GM04504 (cell line): ENCODE results near the gene ACO2.
"Not testable (repeated sequence)": the region's sequence is repeated elsewhere in the genome, so short reads cannot be mapped to it uniquely, and the experiment has no call there.

Source experiments
- DNase-seq: peaks from one replicate; pipeline ENCODE4 v3.0.0-alpha.2; 2012; ENCODE audit warnings: low read depth

Gene ACO2

GRCh38 chr22:41448189-41448808 is 20.6 kb upstream of the ACO2 start:
- DNase-seq, result peak; percentile 99

- DNase-seq, result no peak
Observed at GRCh38 chr22:41458161-41458728, 10.7 kb upstream of the ACO2 start.

- DNase-seq, result no peak
Observed at GRCh38 chr22:41459431-41459830, 9.5 kb upstream of the ACO2 start.

- DNase-seq, result not testable (repeated sequence)
Observed at GRCh38 chr22:41460071-41460470, 8.8 kb upstream of the ACO2 start.

- DNase-seq, result no peak
Observed at GRCh38 chr22:41461901-41462300, 7.0 kb upstream of the ACO2 start.

- DNase-seq, result no peak
Observed at GRCh38 chr22:41469218-41469851, 418 bp downstream of the ACO2 start.

GRCh38 chr22:41470886-41471285 is 2.0 kb downstream of the ACO2 start:
- DNase-seq, result no peak

GRCh38 chr22:41471568-41471967 is 2.7 kb downstream of the ACO2 start:
- no peak for DNase-seq

- DNase-seq, result no peak
Observed at GRCh38 chr22:41474872-41475451, 6.0 kb downstream of the ACO2 start.

- no peak for DNase-seq
Observed at GRCh38 chr22:41478473-41478872, 9.6 kb downstream of the ACO2 start.

- DNase-seq, result no peak
Observed at GRCh38 chr22:41478891-41479521, 10.1 kb downstream of the ACO2 start.

GRCh38 chr22:41479671-41480396 is 10.9 kb downstream of the ACO2 start:
- no peak for DNase-seq

GRCh38 chr22:41480397-41480735 is 11.4 kb downstream of the ACO2 start:
- no peak for DNase-seq

- peak; percentile 46 for DNase-seq
Observed at GRCh38 chr22:41481131-41481830, 12.4 kb downstream of the ACO2 start.

- no peak for DNase-seq
Observed at GRCh38 chr22:41481925-41482318, 13.0 kb downstream of the ACO2 start.

- DNase-seq, result peak; percentile 28
Observed at GRCh38 chr22:41482319-41482935, 13.5 kb downstream of the ACO2 start.

- no peak for DNase-seq
Observed at GRCh38 chr22:41485033-41485432, 16.1 kb downstream of the ACO2 start.

GRCh38 chr22:41487037-41487935 is 18.4 kb downstream of the ACO2 start:
- DNase-seq, result no peak

- DNase-seq, result no peak
Observed at GRCh38 chr22:41488076-41488475, 19.2 kb downstream of the ACO2 start.
